NCI-H1436 treated with DMSO at 0.1 percent for 48 hours (cell line): ENCODE results near the gene HS2ST1.
"Not testable (repeated sequence)": the region's sequence is repeated elsewhere in the genome, so short reads cannot be mapped to it uniquely, and the experiment has no call there.

Experiments
- DNase-seq: peaks from one replicate; lab custom pipeline; 2025; lab: John Stamatoyannopoulos, UW

The HS2ST1 gene

GRCh38 chr1:87023326-87023725 is 108.9 kb downstream of the HS2ST1 start:
- no peak for DNase-seq

DNA sequence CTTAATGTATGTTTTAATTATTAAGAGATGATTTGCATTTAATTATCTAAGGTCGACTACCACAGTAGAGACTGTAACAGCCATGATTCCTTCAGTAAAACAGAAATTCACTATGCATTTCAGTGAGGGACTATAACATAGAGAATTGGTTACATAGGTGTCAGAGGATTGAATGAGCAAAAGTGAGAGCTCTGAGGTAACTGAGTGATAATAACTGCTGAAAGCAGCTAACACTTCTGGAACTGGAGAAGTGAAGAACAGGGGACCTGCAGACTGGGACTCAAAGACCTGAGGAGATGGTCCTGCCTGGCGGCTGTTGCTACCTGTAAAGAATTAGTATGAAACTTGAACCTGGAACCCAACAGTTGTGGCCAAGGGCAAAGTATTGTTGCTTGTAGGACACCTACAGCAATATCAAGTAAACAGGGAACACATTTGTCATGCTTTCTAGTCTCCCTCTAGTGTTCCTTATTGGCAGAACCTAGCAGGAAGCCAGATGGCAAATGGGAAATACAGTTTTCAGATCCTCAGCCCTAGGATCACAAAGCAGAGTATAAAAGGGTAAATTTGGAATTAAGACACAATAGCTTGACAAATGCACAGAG is 110.6 kb downstream of the HS2ST1 start:
- peak; percentile 21 for DNase-seq

DNA sequence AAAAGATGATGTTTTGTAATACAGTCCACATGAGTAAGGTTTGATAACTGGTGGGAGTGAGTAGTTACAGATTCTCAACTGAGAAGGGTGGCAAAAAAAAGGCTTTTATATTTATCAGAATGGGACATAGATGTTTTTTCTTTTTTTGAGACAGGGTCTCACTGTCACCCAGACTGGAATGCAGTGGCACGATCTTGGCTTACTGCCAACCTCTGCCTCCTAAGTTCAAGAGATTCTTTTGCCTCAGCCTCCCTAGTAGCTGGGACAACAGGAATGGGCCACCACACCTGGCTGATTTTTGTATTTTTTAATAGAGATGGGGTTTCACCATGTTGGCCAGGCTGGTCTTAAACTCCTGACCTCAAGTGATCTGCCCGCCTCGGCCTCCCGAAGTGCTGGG is 113.1 kb downstream of the HS2ST1 start:
- DNase-seq, result not testable (repeated sequence)

DNA sequence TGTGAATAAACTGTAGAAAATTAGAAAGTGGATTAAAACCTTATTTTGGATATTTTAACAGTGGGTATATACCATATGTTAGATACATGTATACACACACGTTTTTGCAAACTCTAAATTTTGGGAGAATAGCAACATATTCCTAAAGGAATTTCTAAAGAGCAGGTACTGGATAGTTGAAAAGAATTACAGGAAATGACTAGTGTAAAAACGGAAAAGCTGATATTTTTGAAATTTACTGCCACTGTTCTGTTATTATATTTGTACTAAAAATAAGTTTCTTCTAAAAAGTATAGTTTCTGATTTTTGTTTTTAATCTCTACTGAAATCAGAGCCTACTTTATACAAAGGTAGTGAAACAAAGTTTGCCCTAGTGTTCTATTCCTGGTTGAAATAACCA is 114.1 kb downstream of the HS2ST1 start:
- DNase-seq, result no peak

GRCh38 chr1:87030740-87031690 is 116.6 kb downstream of the HS2ST1 start:
- DNase-seq, result no peak

DNA sequence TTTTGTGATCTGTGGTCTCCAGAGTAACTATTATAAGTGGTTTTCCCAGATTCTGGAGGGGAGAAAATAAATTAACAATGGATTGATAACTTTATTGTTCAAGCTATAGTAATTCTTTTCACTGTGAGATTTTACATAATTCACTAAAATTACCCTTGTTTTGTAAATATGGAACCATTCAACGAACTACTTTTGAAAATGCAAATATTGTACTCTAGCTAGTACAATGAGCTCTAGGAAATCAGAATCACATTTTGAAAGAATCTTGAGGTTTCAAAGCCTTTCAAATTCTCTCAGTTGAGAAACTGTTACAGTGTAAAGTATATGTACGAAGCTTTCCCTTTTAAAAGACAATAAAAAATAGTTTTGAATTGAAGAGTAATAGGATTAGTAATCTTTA is 119.9 kb downstream of the HS2ST1 start:
- DNase-seq, result no peak

DNA sequence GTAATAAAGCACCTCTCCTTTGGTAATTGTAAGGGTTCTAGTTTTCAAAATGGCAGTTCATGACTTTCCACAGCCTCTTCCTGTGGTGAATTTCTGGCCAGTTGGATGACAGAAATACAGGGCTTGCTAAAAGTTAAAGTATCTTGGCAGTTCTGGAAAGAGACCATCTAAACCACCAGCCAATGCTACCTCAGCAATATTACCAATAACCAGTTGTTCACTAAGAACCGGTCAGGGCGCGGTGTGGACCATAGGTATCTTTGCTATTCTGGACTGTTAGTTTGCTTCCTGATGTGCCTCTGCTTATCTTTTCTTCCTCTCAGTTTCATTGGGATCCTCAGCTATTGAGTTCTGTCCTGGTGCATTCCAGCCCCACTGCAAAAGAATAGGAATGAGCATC is 124.7 kb downstream of the HS2ST1 start:
- DNase-seq, result no peak

DNA sequence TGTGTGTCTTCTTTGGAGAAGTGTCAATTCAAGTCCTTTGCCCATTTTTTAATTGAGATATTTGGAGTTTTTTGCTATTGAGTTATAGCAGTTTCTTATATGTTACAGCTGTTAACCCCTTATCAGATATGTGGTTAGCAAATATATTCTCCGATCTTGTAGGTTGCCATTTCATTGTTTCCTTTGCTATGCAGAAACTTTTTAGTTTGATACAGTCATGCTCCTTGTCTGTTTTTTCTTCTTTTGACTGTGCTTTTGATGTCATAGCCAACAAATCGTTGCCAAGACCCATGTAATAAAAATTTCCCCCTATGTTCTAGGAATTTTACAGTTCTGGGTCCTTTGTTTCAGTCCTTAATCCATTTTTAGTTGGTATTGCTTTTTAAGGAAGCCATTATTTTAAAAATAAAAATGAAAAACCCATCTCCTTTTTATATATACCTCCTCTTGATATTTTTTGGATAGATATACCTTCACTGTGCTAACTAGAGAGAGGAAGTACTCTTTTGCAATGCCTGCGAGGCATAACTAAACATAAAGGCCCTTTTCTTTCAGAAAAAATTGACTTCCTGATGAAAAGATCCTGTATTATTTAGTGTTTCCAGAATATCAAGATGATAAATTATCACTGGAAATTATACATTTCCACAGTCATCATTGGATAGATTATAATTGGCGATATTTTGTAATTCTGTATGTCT is 127.8 kb downstream of the HS2ST1 start:
- DNase-seq, result no peak

DNA sequence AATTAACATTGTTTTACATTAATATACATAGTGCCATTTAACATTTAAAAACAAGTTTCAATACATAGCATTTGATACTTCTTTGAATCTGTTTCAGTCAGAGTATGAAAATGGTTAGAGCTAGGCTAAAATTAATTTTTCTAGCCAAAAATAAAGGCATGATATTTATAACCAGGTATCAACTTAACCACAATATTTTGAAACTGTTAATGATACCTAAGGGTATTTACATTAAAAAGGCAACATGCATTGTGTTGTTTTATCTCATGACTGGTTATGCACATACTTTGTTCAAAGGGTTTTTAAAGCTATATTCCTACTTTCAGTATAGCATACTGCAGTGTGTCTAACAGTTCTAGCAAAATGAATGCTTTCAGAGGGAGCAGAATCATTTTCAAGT is 130.0 kb downstream of the HS2ST1 start:
- no peak for DNase-seq

- no peak for DNase-seq
Measured at GRCh38 chr1:87044840-87045239, 130.4 kb downstream of the HS2ST1 start.

DNA sequence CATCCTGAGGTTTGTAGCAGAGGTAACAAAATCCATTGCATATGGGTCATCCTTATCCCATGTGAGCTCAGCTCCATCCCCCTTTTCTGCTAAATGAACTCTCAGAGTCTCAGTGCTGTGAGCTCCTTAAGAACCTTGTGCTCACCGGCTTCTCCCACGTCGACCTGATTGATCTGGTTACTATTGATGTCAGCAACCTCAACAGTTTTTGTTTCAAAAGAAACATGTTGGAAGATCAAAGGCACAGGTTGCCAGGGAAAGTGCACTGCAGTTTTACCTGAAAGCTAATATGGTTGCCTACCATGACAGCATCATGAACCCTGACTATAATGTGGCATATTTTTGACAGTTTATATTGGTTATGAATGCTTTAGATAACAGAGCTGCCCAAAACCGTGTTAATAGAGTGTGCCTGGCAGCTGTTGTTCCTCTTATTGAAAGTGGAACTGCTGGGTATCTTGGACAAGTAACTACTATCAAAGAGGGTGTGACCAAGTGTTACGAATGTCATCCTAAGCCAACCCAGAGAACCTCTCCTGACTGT is 131.4 kb downstream of the HS2ST1 start:
- DNase-seq, result no peak

DNA sequence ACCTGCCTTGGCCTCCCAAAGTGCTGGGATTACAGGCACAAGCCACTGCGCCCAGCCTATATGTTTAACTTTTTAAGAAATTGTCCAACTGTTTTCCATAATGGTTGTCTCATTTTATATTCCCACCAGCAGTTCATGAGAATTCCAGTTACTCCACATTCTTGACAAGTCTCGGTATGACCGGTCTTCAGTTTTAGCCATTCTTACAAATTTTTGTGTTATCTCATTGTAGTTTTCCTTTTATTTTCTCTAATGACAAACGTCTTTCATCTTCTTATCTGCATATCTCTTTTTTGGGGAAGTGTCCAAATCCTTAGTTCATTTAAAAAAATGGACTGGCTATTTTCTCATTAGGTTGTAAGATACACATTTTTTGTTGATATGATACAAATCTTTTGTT is 132.5 kb downstream of the HS2ST1 start:
- DNase-seq, result no peak

GRCh38 chr1:87048237-87048636 is 133.8 kb downstream of the HS2ST1 start:
- no peak for DNase-seq

DNA sequence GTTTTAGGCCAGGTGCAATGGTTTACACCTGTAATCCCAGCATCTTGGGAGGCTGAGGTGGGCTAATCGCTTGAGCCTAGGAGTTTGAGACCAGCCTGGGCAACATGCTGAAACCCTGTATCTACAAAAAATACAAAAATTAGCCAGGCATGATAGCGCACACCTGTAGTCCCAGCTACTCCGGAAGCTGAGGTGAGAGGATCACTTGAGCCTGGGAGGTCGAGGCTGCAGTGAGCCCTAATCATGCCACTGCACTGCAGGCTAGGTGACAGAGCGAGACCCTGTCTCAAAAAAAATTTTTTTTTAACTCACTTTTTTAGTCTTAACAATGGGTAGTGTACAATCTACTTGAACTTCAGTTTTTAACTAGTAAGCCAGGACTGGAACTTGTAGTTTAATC is 137.5 kb downstream of the HS2ST1 start:
- DNase-seq, result no peak

- no peak for DNase-seq
Measured at GRCh38 chr1:87052400-87052799, 138.0 kb downstream of the HS2ST1 start.

GRCh38 chr1:87052961-87053360 is 138.5 kb downstream of the HS2ST1 start:
- no peak for DNase-seq

GRCh38 chr1:87053446-87053845 is 139.0 kb downstream of the HS2ST1 start:
- no peak for DNase-seq

DNA sequence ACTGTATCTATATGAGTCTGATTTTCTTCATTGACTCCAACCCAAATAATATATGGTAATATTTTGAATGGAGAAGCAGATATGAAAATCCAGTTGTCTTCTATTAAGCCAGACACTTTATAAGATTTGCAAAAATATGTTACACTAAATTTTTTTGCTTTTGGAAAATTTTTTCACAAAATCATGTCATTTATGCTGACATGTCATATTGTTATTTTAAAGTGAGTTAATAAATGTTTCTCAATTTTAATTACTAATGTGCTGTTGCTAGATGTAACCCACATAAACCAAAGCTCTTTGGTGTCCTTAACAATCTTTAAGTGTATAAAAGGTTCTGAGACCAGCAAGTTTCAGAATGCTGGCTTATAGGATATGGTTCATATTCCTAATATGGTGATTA is 142.5 kb downstream of the HS2ST1 start:
- DNase-seq, result no peak

DNA sequence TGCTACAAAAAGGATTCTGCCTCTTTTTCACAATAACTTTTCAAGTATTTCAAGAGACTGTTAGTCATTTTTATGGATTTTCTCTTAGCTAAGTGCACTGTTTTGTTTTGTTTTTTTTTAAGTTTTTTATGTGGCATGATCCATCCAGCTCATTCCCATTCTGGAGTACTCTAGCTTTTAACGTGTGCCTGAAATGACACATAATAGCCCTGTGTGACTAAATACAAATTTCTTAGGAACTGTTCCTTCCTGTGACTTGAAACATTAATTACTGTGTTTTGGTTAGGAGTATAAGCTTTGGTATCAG is 143.9 kb downstream of the HS2ST1 start:
- DNase-seq, result no peak

DNA sequence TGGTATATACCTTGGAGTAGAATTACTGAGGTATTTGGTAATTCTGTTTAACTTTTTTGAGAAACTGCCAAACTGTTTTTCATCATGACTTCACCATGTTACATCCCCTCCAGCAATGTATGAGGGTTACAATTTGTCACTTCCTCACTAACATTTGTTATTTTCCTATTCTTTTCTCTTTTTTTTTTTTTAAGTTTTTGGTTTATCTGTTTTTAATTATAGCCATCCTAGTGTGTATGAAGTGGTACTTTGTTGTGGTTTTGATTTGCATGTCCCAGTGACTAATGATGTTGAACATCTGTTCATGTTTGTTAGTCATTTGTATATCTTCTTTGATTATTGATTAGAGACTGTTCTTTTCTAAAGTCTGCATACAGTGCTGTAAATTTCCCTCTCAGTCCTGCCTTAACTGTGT is 147.3 kb downstream of the HS2ST1 start:
- DNase-seq, result no peak

DNA sequence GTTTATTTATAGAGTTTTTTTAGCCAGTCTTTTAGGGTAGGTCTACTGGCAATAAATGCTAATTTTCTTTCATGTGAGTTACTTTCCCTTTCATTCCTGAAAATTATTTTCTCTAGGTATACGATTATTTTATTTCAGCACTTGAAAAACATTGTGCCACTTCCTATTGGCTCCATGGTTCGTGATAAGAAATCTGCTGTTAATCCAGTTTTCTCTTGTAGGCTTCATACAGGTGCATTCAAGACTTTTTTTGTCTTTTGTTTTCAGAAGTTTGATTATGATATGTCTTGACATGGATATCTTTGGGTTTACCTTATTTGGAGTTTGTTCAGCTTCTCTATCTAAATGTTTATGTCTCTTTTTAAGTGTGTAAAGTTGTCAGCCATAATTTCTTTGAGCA is 148.3 kb downstream of the HS2ST1 start:
- no peak for DNase-seq

- DNase-seq, result no peak
Measured at GRCh38 chr1:87064309-87064708, 149.9 kb downstream of the HS2ST1 start.

GRCh38 chr1:87064986-87065385 is 150.6 kb downstream of the HS2ST1 start:
- DNase-seq, result no peak
